HUES64 (cell line): ENCODE measurements around the gene CADPS.

Experiments
- H3K27ac ChIP-seq: 2 replicates; pipeline ENCODE4 v1.7.0; 2013; ENCODE audit warnings: low read depth, low read length, inconsistent platforms
- H3K27me3 ChIP-seq: 2 replicates; pipeline ENCODE4 v1.6.1; 2013; ENCODE audit warnings: mild to moderate bottlenecking, low read length; ENCODE audit not compliant: insufficient read depth
- H3K36me3 ChIP-seq: 2 replicates; pipeline ENCODE4 v1.6.1; 2013; ENCODE audit warnings: mild to moderate bottlenecking, low read length; ENCODE audit not compliant: insufficient read depth
- H3K4me1 ChIP-seq: 2 replicates; pipeline ENCODE4 v1.6.1; 2013; ENCODE audit warnings: mild to moderate bottlenecking, low read length, moderate library complexity; ENCODE audit not compliant: insufficient read depth
- H3K4me3 ChIP-seq: 2 replicates; pipeline ENCODE4 v1.5.1; 2013; ENCODE audit warnings: mild to moderate bottlenecking, low read length, moderate library complexity
- H3K9ac ChIP-seq: 2 replicates; pipeline ENCODE4 v1.6.1; 2013; ENCODE audit warnings: mild to moderate bottlenecking, low read depth, low read length
- H3K9me3 ChIP-seq: 2 replicates; pipeline ENCODE4 v1.6.1; 2013; ENCODE audit warnings: low read depth, low read length; ENCODE audit not compliant: insufficient read depth
- whole genome bisulfite sequencing: fragments of 150-250, 120-280 bp; methylation state at CpG from one replicate; pipeline ENCODE4 v1.1.7; 2013; ENCODE audit warnings: missing lambda C conversion rate; 5-methylcytosine and 5-hydroxymethylcytosine counted together

The CADPS gene

GRCh38 chr3:62873761-62874710 is 1.2 kb downstream of the CADPS start:
- Histone ChIP-seq H3K4me3 (peak overlapping the region; percentile 90), H3K36me3 (no peaks in the 10 kb centered on the region), H3K9me3 (no peaks in the 10 kb centered on the region), H3K4me1 (peaks cover 11% of the 10 kb centered on the region), H3K9ac (peak overlapping the region; percentile 62), H3K27ac (peak overlapping the region; percentile 74; the same call in 1 of the 2 replicates), H3K27me3 (no peaks in the 10 kb centered on the region; the same call in 1 of the 2 replicates)
- WGBS: under 1% methylated on average over 77 of the region's 77 CpGs

GRCh38 chr3:62873451-62873760 is 1.8 kb downstream of the CADPS start:
- no peaks in the 10 kb centered on the region for H3K36me3 ChIP-seq
- H3K27ac ChIP-seq: no peak overlapping the region
- H3K9ac ChIP-seq: no peak overlapping the region; the same call in 1 of the 2 replicates
- H3K4me1 ChIP-seq: peaks cover 11% of the 10 kb centered on the region
- H3K4me3 ChIP-seq: peak overlapping the region; percentile 90
- H3K9me3 ChIP-seq: no peaks in the 10 kb centered on the region
- WGBS: 2% methylated on average over 4 of the region's 4 CpGs
- no peaks in the 10 kb centered on the region; the same call in 1 of the 2 replicates for H3K27me3 ChIP-seq

- peaks cover 11% of the 10 kb centered on the region for H3K4me1 ChIP-seq
- no peak overlapping the region for H3K27ac ChIP-seq
- no peaks in the 10 kb centered on the region for H3K9me3 ChIP-seq
- H3K4me3 ChIP-seq: no peak overlapping the region
- no peak overlapping the region for H3K9ac ChIP-seq
- no peaks in the 10 kb centered on the region for H3K36me3 ChIP-seq
- no peaks in the 10 kb centered on the region; the same call in 1 of the 2 replicates for H3K27me3 ChIP-seq
- 76% methylated on average over 1 of the region's 1 CpG for WGBS
Observed at GRCh38 chr3:62872318-62872717, 2.9 kb downstream of the CADPS start.

GRCh38 chr3:62870321-62870720 is 4.9 kb downstream of the CADPS start:
- Histone ChIP-seq H3K4me3 (no peak overlapping the region), H3K27ac (no peak overlapping the region), H3K9ac (no peak overlapping the region), H3K9me3 (no peaks in the 10 kb centered on the region), H3K27me3 (no peaks in the 10 kb centered on the region), H3K4me1 (peaks cover 11% of the 10 kb centered on the region), H3K36me3 (no peaks in the 10 kb centered on the region)
- WGBS: 100% methylated on average over 1 of the region's 1 CpG

GRCh38 chr3:62863648-62864047 is 11.6 kb downstream of the CADPS start:
- Histone ChIP-seq H3K27ac (no peak overlapping the region), H3K9ac (no peak overlapping the region), H3K36me3 (no peaks in the 10 kb centered on the region), H3K9me3 (no peaks in the 10 kb centered on the region), H3K4me1 (peaks cover 23% of the 10 kb centered on the region), H3K4me3 (no peak overlapping the region), H3K27me3 (no peaks in the 10 kb centered on the region)
- WGBS: 96% methylated on average over 3 of the region's 3 CpGs

GRCh38 chr3:62859203-62859791 is 15.9 kb downstream of the CADPS start:
- Histone ChIP-seq H3K9ac (no peak overlapping the region), H3K9me3 (no peaks in the 10 kb centered on the region), H3K4me1 (peaks cover 38% of the 10 kb centered on the region), H3K27me3 (no peaks in the 10 kb centered on the region), H3K4me3 (no peak overlapping the region), H3K27ac (no peak overlapping the region), H3K36me3 (no peaks in the 10 kb centered on the region)
- 89% methylated on average over 5 of the region's 5 CpGs for WGBS

- Histone ChIP-seq H3K9me3 (no peaks in the 10 kb centered on the region), H3K4me3 (no peak overlapping the region), H3K27me3 (no peaks in the 10 kb centered on the region), H3K36me3 (no peaks in the 10 kb centered on the region), H3K27ac (no peak overlapping the region), H3K9ac (no peak overlapping the region), H3K4me1 (no peaks in the 10 kb centered on the region)
- 92% methylated on average over 4 of the region's 4 CpGs for WGBS
Observed at GRCh38 chr3:62845996-62846395, 29.2 kb downstream of the CADPS start.

GRCh38 chr3:62843508-62843907 is 31.7 kb downstream of the CADPS start:
- Histone ChIP-seq H3K36me3 (no peaks in the 10 kb centered on the region), H3K9ac (no peak overlapping the region), H3K4me1 (no peaks in the 10 kb centered on the region), H3K9me3 (no peaks in the 10 kb centered on the region), H3K4me3 (no peak overlapping the region), H3K27ac (no peak overlapping the region), H3K27me3 (no peaks in the 10 kb centered on the region)
- 86% methylated on average over 1 of the region's 1 CpG for WGBS

GRCh38 chr3:62839748-62840147 is 35.5 kb downstream of the CADPS start:
- Histone ChIP-seq H3K9me3 (no peaks in the 10 kb centered on the region), H3K27me3 (no peaks in the 10 kb centered on the region), H3K36me3 (no peaks in the 10 kb centered on the region), H3K9ac (no peak overlapping the region), H3K4me1 (no peaks in the 10 kb centered on the region), H3K4me3 (no peak overlapping the region), H3K27ac (no peak overlapping the region)
- WGBS: 100% methylated on average over 1 of the region's 1 CpG

GRCh38 chr3:62837145-62837787 is 38.0 kb downstream of the CADPS start:
- Histone ChIP-seq H3K27me3 (no peaks in the 10 kb centered on the region), H3K36me3 (no peaks in the 10 kb centered on the region), H3K4me1 (no peaks in the 10 kb centered on the region), H3K4me3 (no peak overlapping the region), H3K9ac (no peak overlapping the region), H3K9me3 (no peaks in the 10 kb centered on the region), H3K27ac (no peak overlapping the region)
- 92% methylated on average over 6 of the region's 6 CpGs for WGBS

- H3K9me3 ChIP-seq: no peaks in the 10 kb centered on the region
- no peak overlapping the region for H3K9ac ChIP-seq
- no peak overlapping the region for H3K4me3 ChIP-seq
- H3K27me3 ChIP-seq: no peaks in the 10 kb centered on the region
- 94% methylated on average over 3 of the region's 3 CpGs for WGBS
- no peaks in the 10 kb centered on the region for H3K4me1 ChIP-seq
- no peak overlapping the region for H3K27ac ChIP-seq
- H3K36me3 ChIP-seq: no peaks in the 10 kb centered on the region
Observed at GRCh38 chr3:62835554-62836236, 39.5 kb downstream of the CADPS start.
